ENCODE data around the gene PITPNC1. TPM values are rescaled to one million over a fixed set of nuclear protein-coding genes. Genes with fewer than 3 reads are reported as not detected.

The PITPNC1 gene
- total RNA-seq, 4 donors from 2014 or later: 7.6 to 30.1 (median 15.1) TPM

DNA sequence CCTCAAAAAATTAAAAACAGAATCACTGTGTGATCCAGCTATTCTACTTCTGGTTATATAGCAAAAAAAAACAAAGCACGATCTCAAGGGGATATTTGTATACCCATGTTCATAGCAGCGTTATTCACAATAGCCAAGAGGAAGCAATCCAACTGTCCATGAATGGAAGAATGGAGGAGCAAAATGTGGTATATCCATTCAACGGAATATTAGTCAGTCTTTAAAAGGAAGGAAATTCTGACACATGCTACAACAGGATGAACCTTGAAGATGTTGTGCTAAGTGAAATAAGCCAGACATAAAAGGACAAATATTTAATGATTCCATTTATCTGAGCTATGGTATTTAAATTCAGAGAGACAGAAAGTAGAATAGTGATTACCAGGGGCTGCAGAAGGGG, 336.1 kb downstream of the PITPNC1 start:
- H3K27ac ChIP-seq: no peak overlapping the region
- no peaks in the 10 kb centered on the region for H3K9me3 ChIP-seq
- H3K27me3 ChIP-seq: no peaks in the 10 kb centered on the region
- 89 to 96% methylated on average over 3 of the region's 3 CpGs for WGBS, 2 donors (ENCODE audit: low coverage in 1 of 2)
- ATAC-seq: no peak
- peaks cover 0 to 8% (median 0%) of the 10 kb centered on the region in 3 donors for H3K4me1 ChIP-seq
- H3K36me3 ChIP-seq: no peaks in the 10 kb centered on the region
- no peak overlapping the region for H3K4me3 ChIP-seq
- TF ChIP-seq EP300 (IDR thresholded peaks at IDR 0.05) (no peak), POLR2A (IDR thresholded peaks at IDR 0.05) (no peak), POLR2AphosphoS5 (IDR thresholded peaks at IDR 0.05) (no peak)
- TF ChIP-seq, protein P1, sequence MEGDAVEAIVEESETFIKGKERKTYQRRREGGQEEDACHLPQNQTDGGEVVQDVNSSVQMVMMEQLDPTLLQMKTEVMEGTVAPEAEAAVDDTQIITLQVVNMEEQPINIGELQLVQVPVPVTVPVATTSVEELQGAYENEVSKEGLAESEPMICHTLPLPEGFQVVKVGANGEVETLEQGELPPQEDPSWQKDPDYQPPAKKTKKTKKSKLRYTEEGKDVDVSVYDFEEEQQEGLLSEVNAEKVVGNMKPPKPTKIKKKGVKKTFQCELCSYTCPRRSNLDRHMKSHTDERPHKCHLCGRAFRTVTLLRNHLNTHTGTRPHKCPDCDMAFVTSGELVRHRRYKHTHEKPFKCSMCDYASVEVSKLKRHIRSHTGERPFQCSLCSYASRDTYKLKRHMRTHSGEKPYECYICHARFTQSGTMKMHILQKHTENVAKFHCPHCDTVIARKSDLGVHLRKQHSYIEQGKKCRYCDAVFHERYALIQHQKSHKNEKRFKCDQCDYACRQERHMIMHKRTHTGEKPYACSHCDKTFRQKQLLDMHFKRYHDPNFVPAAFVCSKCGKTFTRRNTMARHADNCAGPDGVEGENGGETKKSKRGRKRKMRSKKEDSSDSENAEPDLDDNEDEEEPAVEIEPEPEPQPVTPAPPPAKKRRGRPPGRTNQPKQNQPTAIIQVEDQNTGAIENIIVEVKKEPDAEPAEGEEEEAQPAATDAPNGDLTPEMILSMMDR (IDR thresholded peaks at IDR 0.05): no peak

GRCh38 chr17:67716405-67716798, 339.3 kb downstream of the PITPNC1 start:
- H3K9me3 ChIP-seq: no peaks in the 10 kb centered on the region
- H3K4me1 ChIP-seq: peaks cover 0 to 29% (median 11%) of the 10 kb centered on the region in 3 donors
- H3K27me3 ChIP-seq: no peaks in the 10 kb centered on the region
- H3K27ac ChIP-seq: peak overlapping the region in 1 of 4 donors; percentile 90
- ATAC-seq: no peak
- H3K36me3 ChIP-seq: peaks cover 0 to 12% of the 10 kb centered on the region in 2 donors
- WGBS, 2 donors (ENCODE audit: low coverage in 1 of 2): 86 to 93% methylated on average over 3 to 6 of the region's 6 CpGs
- no peak overlapping the region for H3K4me3 ChIP-seq
- TF ChIP-seq EP300 (IDR thresholded peaks at IDR 0.05) (no peak), POLR2AphosphoS5 (IDR thresholded peaks at IDR 0.05) (no peak), POLR2A (IDR thresholded peaks at IDR 0.05) (no peak)
- TF ChIP-seq, protein P1 (IDR thresholded peaks at IDR 0.05): no peak

DNA sequence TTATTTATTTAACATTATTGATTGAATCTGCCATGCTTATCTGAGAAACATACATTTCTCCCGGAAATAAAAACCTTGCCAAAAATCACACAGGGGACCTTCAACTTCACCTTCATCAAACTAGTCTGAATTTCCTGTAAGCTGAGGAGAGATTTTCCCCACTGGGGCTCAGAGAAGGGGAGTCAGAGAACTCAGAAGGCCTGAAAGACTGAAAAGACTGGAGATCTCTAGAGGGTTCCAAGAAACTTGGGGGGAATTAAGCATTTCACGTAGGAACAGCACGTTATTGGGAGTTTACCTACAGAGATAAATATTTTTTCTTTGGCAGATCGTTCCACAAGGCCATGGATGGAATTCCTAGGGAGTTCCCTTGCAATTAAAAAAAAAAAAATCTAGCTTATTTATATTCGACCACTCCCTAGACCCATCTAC, 340.1 kb downstream of the PITPNC1 start:
- TF ChIP-seq EP300 (IDR thresholded peaks at IDR 0.05) (no peak), POLR2A (IDR thresholded peaks at IDR 0.05) (no peak), POLR2AphosphoS5 (IDR thresholded peaks at IDR 0.05) (no peak)
- TF ChIP-seq, protein P1 (IDR thresholded peaks at IDR 0.05): no peak
- H3K27ac ChIP-seq: peak overlapping the region; percentile 72 to 90 (median 88)
- no peak for ATAC-seq
- H3K4me1 ChIP-seq: peaks cover 0 to 29% (median 11%) of the 10 kb centered on the region in 3 donors
- H3K27me3 ChIP-seq: no peaks in the 10 kb centered on the region
- H3K36me3 ChIP-seq: peaks cover 0 to 20% of the 10 kb centered on the region in 2 donors
- WGBS, 2 donors (ENCODE audit: low coverage in 1 of 2): 0 to 2% methylated on average over 3 to 5 of the region's 5 CpGs
- H3K9me3 ChIP-seq: no peaks in the 10 kb centered on the region
- H3K4me3 ChIP-seq: peak overlapping the region; percentile 80 to 92

GRCh38 chr17:67717624-67718324, 340.7 kb downstream of the PITPNC1 start, which contains the start of gene NOL11:
Gene NOL11, plus strand, starts transcription at chr17:67717936. Its CDS starts 12 bp downstream, at chr17:67717948.
- peaks cover 0 to 29% (median 11%) of the 10 kb centered on the region in 3 donors for H3K4me1 ChIP-seq
- peak; percentile 100 for ATAC-seq
- TF ChIP-seq, protein P1 (IDR thresholded peaks at IDR 0.05): peak; percentile 58 to 94 (median 92)
- TF ChIP-seq POLR2AphosphoS5 (IDR thresholded peaks at IDR 0.05) (peak; percentile 93), POLR2A (IDR thresholded peaks at IDR 0.05) (peak; percentile 60 to 77), EP300 (IDR thresholded peaks at IDR 0.05) (no peak)
- peak within 1 kb of the TSS; percentile 80 to 92 for H3K4me3 ChIP-seq
- H3K9me3 ChIP-seq: no peaks in the 10 kb centered on the region
- no peaks in the 10 kb centered on the region for H3K27me3 ChIP-seq
- WGBS, 2 donors (ENCODE audit: low coverage in 1 of 2): 0% methylated on average over 7 of the region's 49 CpGs
- H3K36me3 ChIP-seq: peaks cover 0 to 25% of the 10 kb centered on the region in 2 donors
- peak within 1 kb of the TSS; percentile 86 to 90 (median 88) for H3K27ac ChIP-seq

Data from gastroesophageal sphincter (tissue), 4 donors.